Mucosa of descending colon (tissue), 3 donors: ENCODE data around the gene COL23A1. TPM values are rescaled to one million over a fixed set of nuclear protein-coding genes. Genes with fewer than 3 reads are reported as not detected.

Source experiments
- ATAC-seq: fragments of 200-7000 bp; cut with Tn5 transposase; one replicate; pipeline ENCODE4 v1.9.1; 2020; ENCODE audit warnings: mild to moderate bottlenecking, moderate library complexity
- DNase-seq, 3 donors: peaks; one replicate each; pipeline ENCODE4 v3.0.0-alpha.2; 2020
- H3K36me3 ChIP-seq: fragments of 200-600 bp; one replicate; pipeline ENCODE4 v1.8.0; 2021; ENCODE audit warnings: low read depth, mild to moderate bottlenecking
- H3K4me1 ChIP-seq: fragments of 200-600 bp; one replicate; pipeline ENCODE4 v1.8.0; 2021; ENCODE audit warnings: low read depth, mild to moderate bottlenecking
- H3K4me3 ChIP-seq: fragments of 200-600 bp; one replicate; pipeline ENCODE4 v1.8.0; 2021; ENCODE audit warnings: mild to moderate bottlenecking
- H3K9me3 ChIP-seq: fragments of 200-600 bp; one replicate; pipeline ENCODE4 v1.8.0; 2021; ENCODE audit warnings: mild to moderate bottlenecking
- intact Hi-C, 2 donors: fragments of 100-400 bp; cut with DNase I in 1 of 2; cut with micrococcal nuclease in 1 of 2; formaldehyde crosslinking; loops; one replicate each; pipeline versions ENCODE4 v1.11.0 to v1.11.1; 2022; cut with DNase I, micrococcal nuclease
- total RNA-seq, 3 donors: library from RNA; stranded (reverse); fragmentation: NEBNext Ultra II Directional in 2 of 3; extraction: Animal tissue kit (Norgen Biotek cat#: 25700) in 2 of 3; gene quantifications; one replicate each; pipeline versions ENCODE4 v1.2.1 to v1.2.4, GENCODE V29; 2021 to 2023
- TF ChIP-seq, protein P1 (sequence below): fragments of 200-600 bp; IDR thresholded peaks from one replicate; pipeline ENCODE4 v1.8.0; 2022; ENCODE audit warnings: antibody characterized with exemption, mild to moderate bottlenecking
- donor health status: DM: no; HTN: no; CAD: no; lungs with moderate emphysema.
- donor health status: DM: no; HTN: no; CAD: no.
- donor health status: DM: no; HTN: yes; CAD: no.

COL23A1 gene
- total RNA-seq, 3 donors from 2014 or later: 0.17 to 2.7 (median 0.43) TPM

DNA sequence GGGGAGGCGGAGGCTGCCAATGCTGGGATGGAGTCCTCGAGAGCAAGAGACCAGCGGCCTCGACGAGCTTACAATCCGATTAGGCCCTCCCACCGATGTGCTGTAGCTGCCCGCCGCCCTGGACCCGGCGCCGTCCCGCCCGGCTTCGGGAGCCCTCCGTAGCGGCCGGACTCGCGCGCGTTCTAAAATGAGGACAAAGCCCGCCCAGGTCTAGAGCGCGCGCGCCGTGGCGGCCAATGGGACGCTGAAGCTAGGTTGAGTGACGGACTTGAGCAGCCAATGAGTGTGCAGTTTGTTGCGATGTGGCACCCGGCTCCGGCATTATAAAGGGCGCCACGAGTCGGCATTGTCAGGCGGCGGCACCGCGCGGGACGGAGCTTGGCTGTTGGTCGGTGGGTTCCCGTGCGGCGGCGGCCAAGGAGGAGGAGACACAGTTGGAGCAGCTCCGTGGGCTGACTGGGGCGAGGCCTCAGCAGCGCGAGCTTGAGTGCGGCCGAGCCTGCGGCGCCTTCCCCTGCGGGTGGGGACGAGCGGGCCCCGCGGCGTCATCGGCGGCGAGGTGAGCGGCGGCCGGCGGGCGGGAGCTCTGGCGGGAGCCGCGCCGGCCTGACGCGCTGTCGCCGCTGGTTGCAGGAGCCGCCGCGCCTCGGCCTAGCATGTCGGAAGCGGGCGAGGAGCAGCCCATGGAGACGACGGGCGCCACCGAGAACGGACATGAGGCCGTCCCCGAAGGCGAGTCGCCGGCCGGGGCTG is 385.8 kb downstream of the COL23A1 start, which contains the start of gene HNRNPAB:
Gene HNRNPAB, plus strand, starts transcription at position 352 of the 753 bp plus-strand sequence. Its CDS starts 305 bp downstream, at position 657.
- ATAC-seq (peak; percentile 77), DNase-seq (peak; percentile 95 to 96 (median 96))
- Histone ChIP-seq H3K4me3 (peak within 1 kb of the TSS; percentile 98), H3K9me3 (no peaks in the 10 kb centered on the region), H3K36me3 (peaks cover 5% of the 10 kb centered on the region), H3K4me1 (peaks cover 36% of the 10 kb centered on the region)
- TF ChIP-seq, protein P1, sequence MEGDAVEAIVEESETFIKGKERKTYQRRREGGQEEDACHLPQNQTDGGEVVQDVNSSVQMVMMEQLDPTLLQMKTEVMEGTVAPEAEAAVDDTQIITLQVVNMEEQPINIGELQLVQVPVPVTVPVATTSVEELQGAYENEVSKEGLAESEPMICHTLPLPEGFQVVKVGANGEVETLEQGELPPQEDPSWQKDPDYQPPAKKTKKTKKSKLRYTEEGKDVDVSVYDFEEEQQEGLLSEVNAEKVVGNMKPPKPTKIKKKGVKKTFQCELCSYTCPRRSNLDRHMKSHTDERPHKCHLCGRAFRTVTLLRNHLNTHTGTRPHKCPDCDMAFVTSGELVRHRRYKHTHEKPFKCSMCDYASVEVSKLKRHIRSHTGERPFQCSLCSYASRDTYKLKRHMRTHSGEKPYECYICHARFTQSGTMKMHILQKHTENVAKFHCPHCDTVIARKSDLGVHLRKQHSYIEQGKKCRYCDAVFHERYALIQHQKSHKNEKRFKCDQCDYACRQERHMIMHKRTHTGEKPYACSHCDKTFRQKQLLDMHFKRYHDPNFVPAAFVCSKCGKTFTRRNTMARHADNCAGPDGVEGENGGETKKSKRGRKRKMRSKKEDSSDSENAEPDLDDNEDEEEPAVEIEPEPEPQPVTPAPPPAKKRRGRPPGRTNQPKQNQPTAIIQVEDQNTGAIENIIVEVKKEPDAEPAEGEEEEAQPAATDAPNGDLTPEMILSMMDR: no peak
- intact Hi-C loops: no loop called here

DNA sequence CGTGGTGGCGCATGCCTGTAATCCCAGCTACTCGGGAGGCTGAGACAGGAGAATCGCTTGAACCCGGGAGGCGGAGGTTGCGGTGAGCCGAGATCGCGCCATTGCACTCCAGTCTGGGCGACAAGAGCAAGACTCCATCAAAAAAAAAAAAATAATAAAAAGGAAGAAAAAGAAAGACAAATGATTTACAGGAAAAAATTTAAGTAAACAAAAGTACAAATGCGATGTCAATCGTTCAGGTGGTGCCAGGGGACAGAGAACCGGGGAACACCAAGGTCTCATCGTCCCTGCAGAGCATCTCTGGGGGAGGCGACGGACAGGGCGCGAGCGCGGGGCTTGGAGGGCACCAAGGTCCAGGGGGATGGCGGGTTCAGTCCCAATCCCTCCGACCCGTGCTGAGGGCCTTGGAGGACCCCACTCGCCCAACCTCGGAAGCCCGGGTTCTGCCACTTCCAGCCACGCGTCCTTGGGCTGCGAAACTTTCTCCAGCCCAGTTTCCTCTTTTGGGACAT is 386.5 kb downstream of the COL23A1 start:
- Histone ChIP-seq H3K4me1 (peaks cover 29% of the 10 kb centered on the region), H3K9me3 (no peaks in the 10 kb centered on the region), H3K4me3 (peak overlapping the region; percentile 98), H3K36me3 (peaks cover 5% of the 10 kb centered on the region)
- TF ChIP-seq, protein P1: no peak
- DNase-seq (no peak), ATAC-seq (no peak)
- intact Hi-C loops: no loop called here

DNA sequence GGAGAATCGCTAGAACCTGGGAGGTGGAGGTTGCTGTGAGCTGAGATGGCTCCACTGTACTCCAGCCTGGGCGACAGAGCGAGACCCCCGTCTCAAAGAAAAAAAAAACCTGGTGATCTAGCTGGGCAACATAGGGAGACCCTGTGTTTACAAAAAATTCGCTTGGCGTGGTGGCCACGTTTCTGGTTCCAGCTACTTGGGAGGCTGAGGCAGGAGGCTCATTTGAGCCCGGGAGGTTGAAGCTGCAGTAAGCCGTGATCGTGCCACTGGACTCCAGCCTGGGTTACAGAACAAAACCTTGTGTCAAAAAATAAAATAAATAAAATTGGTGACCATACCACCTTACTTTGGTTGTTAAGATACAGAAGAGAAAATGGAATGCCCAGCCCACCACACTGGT is 387.7 kb downstream of the COL23A1 start:
- intact Hi-C loops: no loop called here
- no peak overlapping the region for H3K4me3 ChIP-seq
- H3K4me1 ChIP-seq: peaks cover 22% of the 10 kb centered on the region
- TF ChIP-seq, protein P1: no peak
- peaks cover 5% of the 10 kb centered on the region for H3K36me3 ChIP-seq
- ATAC-seq (no peak), DNase-seq (no peak)
- no peaks in the 10 kb centered on the region for H3K9me3 ChIP-seq

DNA sequence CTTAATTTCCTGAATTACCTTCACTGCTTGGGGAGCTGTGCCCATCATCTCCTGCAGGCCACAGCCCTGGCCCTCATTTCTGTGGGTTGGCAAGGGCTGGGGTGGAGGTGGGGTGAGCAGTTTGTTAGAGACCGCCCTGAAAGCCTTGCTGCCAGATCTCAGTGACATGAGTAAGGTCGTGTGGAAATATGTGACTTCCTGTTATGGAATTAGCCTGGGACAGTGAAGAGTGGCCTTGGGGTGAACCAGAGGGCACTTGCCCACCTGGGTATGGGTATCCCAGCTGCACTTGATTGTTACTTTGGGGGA is 388.3 kb downstream of the COL23A1 start:
- no peaks in the 10 kb centered on the region for H3K36me3 ChIP-seq
- DNase-seq (peak in 1 of 3 donors; percentile 19), ATAC-seq (no peak)
- H3K9me3 ChIP-seq: no peaks in the 10 kb centered on the region
- no peak overlapping the region for H3K4me3 ChIP-seq
- intact Hi-C loops: no loop called here
- TF ChIP-seq, protein P1: no peak
- H3K4me1 ChIP-seq: peaks cover 16% of the 10 kb centered on the region

DNA sequence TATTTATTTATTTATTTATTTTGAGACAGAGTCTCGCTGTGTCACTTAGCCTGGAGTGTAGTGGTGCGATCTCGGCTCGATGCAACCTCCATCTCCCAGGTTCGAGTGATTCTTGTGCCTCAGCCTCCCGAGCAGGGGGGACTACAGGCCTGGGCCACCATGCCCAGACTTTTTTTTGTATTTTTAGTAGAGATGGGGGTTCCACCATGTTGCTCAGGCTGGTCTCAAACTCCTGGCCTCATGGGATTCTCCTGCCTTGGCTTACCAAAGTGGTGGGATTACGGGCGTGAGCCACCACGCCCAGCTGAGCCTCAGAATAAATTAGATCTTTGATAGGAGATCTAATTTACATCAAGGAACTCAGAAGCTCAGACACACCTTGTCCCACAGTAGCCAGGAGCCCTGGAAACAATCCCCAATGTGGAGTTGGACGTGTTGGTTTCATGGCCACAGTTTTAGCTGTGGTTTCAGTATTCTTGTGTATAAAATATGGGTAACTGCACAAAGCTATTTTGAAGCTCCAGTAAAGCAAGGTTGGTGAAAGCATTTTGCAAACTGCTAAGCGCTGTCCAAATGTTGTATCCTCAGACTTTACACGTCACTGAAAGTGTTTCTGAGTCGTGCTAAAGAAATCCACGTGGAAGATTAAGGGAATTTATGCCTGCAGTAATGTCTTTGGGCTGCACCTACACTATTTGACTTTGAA is 388.8 kb downstream of the COL23A1 start:
- DNase-seq (no peak), ATAC-seq (no peak)
- Histone ChIP-seq H3K36me3 (no peaks in the 10 kb centered on the region), H3K9me3 (no peaks in the 10 kb centered on the region), H3K4me1 (peaks cover 11% of the 10 kb centered on the region), H3K4me3 (no peak overlapping the region)
- TF ChIP-seq, protein P1: no peak
- intact Hi-C loops: no loop called here
